ENCODE measurements around the gene MAN1C1. TPM values are rescaled to one million over a fixed set of nuclear protein-coding genes. Genes with fewer than 3 reads are reported as not detected.

The MAN1C1 gene
- total and polyA plus RNA-seq, 10 of the 15 experiments (the other 5 are each of a cell fraction or from before 2014, with no cell fraction given), result 0.12 to 0.56 (median 0.22) TPM; not detected in 3

DNA sequence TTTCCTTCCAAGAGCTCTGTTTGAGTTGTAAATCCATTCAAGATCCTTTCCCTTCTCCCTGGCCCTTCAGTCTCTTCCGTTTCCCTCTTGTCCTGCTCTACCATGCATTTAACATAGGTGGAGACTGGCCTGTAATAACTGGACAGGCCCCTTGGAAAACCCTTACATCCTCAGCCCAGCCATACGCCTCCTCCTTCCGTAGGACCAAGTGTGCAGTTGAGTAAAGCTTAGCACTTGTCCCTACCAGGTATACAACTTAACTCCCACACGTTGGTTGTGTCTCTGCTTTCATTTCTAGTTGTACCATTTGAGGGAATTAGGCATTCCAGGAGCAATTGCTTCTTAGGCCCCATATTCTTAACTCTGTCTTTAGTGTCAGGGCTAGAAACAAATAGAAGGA, 6.4 kb downstream of the MAN1C1 start:
- BruUV-seq (replicated peaks), result no TSS peak
- CTCF ChIA-PET, result interaction anchor here (0.7 to 0.8 kb wide), 2 partner anchors 48 to 72 kb away, joined by 3 read pairs; no protein-coding TSS in a partner anchor
- Histone ChIP-seq H3K9ac (ENCODE audit: control insufficient read depth, insufficient read depth, low read length) (no peak overlapping the region), H4K20me1 (ENCODE audit: control insufficient read depth, insufficient read depth) (no peaks in the 10 kb centered on the region), H3K4me3 (no peak overlapping the region), H3K79me2 (ENCODE audit: control insufficient read depth, insufficient read depth, low read length) (no peaks in the 10 kb centered on the region), H3K4me2 (ENCODE audit: control insufficient read depth, insufficient read depth) (no peak overlapping the region), H3K27ac (ENCODE audit: control insufficient read depth, insufficient read depth) (no peak overlapping the region), H3K9me3 (replicated peaks; ENCODE audit: control insufficient read depth, insufficient read depth, low read length) (no peaks in the 10 kb centered on the region), H2AFZ (ENCODE audit: control insufficient read depth, low read depth, low read length) (no peak overlapping the region), H3K36me3 (ENCODE audit: control insufficient read depth in 2 of 2, insufficient read depth in 2 of 2, low read length in 1 of 2) (no peaks in the 10 kb centered on the region), H3K4me1 (ENCODE audit: control insufficient read depth, insufficient read depth, low read length) (peaks cover 25% of the 10 kb centered on the region), H3K27me3 (replicated peaks in 1 of 2; ENCODE audit: control insufficient read depth in 2 of 2, insufficient read depth in 2 of 2, low read length in 1 of 2) (peaks cover 0 to 4% of the 10 kb centered on the region in 2 experiments; a peak in 2 of 4 replicates)
- DNase-seq (ENCODE audit: low read depth, low spot score), result no peak
- RAD21 ChIA-PET (ENCODE audit: unreplicated experiment), result no interaction called here
- FAIRE-seq, result no peak
- 64% methylated on average over 4 of the region's 4 CpGs for whole genome bisulfite sequencing (ENCODE audit: insufficient coverage, insufficient replicate concordance, low lambda C conversion rate, missing lambda C conversion rate)
- TF ChIP-seq, protein P1, sequence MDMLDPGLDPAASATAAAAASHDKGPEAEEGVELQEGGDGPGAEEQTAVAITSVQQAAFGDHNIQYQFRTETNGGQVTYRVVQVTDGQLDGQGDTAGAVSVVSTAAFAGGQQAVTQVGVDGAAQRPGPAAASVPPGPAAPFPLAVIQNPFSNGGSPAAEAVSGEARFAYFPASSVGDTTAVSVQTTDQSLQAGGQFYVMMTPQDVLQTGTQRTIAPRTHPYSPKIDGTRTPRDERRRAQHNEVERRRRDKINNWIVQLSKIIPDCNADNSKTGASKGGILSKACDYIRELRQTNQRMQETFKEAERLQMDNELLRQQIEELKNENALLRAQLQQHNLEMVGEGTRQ (IDR thresholded peaks at IDR 0.05; ENCODE audit: borderline replicate concordance, low read depth, low read length), result no peak
- SMC1A ChIA-PET (ENCODE audit: uncharacterized antibody, unreplicated experiment), result interaction anchor here (0.7 to 1.7 kb wide), 3 partner anchors 9 to 106 kb away, joined by 3 to 6 read pairs (median 3); no protein-coding TSS in a partner anchor
- POLR2A ChIA-PET, result no interaction called here
- in situ Hi-C loops (cut with MboI) (no loop called here), intact Hi-C loops (cut with micrococcal nuclease; ENCODE audit: unreplicated experiment) (loop anchor here (5.0 kb wide), 1 partner anchor 54 kb away; no protein-coding TSS in a partner anchor)
- ATAC-seq, result no peak

DNA sequence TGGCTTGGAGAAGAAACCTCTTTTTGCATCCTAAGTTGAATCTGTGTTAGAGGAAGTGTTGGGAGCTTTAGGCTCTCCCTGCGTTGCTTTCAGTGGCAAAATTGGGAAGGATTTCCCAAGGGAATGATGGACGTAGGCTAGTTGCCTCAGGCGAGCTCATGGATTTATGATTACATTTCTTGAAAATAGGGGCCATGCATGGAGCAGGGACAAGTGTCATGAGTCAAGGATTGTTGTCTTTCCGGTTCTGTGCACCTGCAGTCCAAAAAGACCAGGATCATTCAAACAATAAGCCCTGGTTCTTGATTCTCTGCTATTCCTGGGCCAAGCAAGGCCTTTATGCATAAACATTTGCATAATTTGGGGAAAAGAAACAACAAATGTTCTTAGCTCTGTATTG, 7.1 kb downstream of the MAN1C1 start:
- WGBS (ENCODE audit: insufficient coverage, insufficient replicate concordance, low lambda C conversion rate, missing lambda C conversion rate), result 71% methylated on average over 4 of the region's 4 CpGs
- ChIA-PET CTCF (no interaction called here), SMC1A (ENCODE audit: uncharacterized antibody, unreplicated experiment) (interaction anchor here (0.7 to 1.7 kb wide), 2 partner anchors 10 to 107 kb away, joined by 3 to 6 read pairs; no protein-coding TSS in a partner anchor), POLR2A (no interaction called here), RAD21 (ENCODE audit: unreplicated experiment) (no interaction called here)
- no peak for DNase-seq (ENCODE audit: low read depth, low spot score)
- intact Hi-C loops (cut with micrococcal nuclease; ENCODE audit: unreplicated experiment) (loop anchor here (5.0 kb wide), 1 partner anchor 54 kb away; no protein-coding TSS in a partner anchor), in situ Hi-C loops (cut with MboI) (no loop called here)
- H3K9me3 ChIP-seq (replicated peaks; ENCODE audit: control insufficient read depth, insufficient read depth, low read length), result no peaks in the 10 kb centered on the region
- TF ChIP-seq PML (IDR thresholded peaks at IDR 0.05; ENCODE audit: low read length) (no peak), RCOR1 (conservative IDR thresholded peaks at IDR 0.05; ENCODE audit: low read depth, low read length) (no peak), TCF3 (IDR thresholded peaks at IDR 0.05; ENCODE audit: borderline replicate concordance, insufficient read depth, low read depth, low read length) (no peak), TARDBP (IDR thresholded peaks at IDR 0.05; ENCODE audit: borderline replicate concordance) (no peak), HDAC6 (IDR thresholded peaks at IDR 0.05; ENCODE audit: unreplicated experiment) (no peak), NR2C1 (IDR thresholded peaks at IDR 0.05) (no peak), DPF2 (IDR thresholded peaks at IDR 0.05) (no peak), SMAD5 (IDR thresholded peaks at IDR 0.05; ENCODE audit: low read depth) (no peak), EED (IDR thresholded peaks at IDR 0.05; ENCODE audit: low read depth) (no peak)
- TF ChIP-seq, protein P2, sequence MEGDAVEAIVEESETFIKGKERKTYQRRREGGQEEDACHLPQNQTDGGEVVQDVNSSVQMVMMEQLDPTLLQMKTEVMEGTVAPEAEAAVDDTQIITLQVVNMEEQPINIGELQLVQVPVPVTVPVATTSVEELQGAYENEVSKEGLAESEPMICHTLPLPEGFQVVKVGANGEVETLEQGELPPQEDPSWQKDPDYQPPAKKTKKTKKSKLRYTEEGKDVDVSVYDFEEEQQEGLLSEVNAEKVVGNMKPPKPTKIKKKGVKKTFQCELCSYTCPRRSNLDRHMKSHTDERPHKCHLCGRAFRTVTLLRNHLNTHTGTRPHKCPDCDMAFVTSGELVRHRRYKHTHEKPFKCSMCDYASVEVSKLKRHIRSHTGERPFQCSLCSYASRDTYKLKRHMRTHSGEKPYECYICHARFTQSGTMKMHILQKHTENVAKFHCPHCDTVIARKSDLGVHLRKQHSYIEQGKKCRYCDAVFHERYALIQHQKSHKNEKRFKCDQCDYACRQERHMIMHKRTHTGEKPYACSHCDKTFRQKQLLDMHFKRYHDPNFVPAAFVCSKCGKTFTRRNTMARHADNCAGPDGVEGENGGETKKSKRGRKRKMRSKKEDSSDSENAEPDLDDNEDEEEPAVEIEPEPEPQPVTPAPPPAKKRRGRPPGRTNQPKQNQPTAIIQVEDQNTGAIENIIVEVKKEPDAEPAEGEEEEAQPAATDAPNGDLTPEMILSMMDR (IDR thresholded peaks at IDR 0.05 in 2 of 3, conservative IDR thresholded peaks at IDR 0.05 in 1 of 3; ENCODE audit: control insufficient read depth in 2 of 3, extremely low read depth in 1 of 3, insufficient read depth in 1 of 3, low read depth in 3 of 3, low read length in 3 of 3), result no peak
- ATAC-seq, result no peak
- H3K9ac ChIP-seq (ENCODE audit: control insufficient read depth, insufficient read depth, low read length), result no peak overlapping the region
- H3K79me2 ChIP-seq (ENCODE audit: control insufficient read depth, insufficient read depth, low read length), result no peaks in the 10 kb centered on the region
- no TSS peak for BruUV-seq (replicated peaks)
- H3K27ac ChIP-seq (ENCODE audit: control insufficient read depth, insufficient read depth), result no peak overlapping the region
- no peaks in the 10 kb centered on the region; a peak in 1 of 4 replicates for H3K27me3 ChIP-seq (replicated peaks in 1 of 2; ENCODE audit: control insufficient read depth in 2 of 2, insufficient read depth in 2 of 2, low read length in 1 of 2)
- peaks cover 21% of the 10 kb centered on the region for H3K4me1 ChIP-seq (ENCODE audit: control insufficient read depth, insufficient read depth, low read length)
- no peak overlapping the region for H3K4me2 ChIP-seq (ENCODE audit: control insufficient read depth, insufficient read depth)
- H3K36me3 ChIP-seq (ENCODE audit: control insufficient read depth in 2 of 2, insufficient read depth in 2 of 2, low read length in 1 of 2), result no peaks in the 10 kb centered on the region
- H4K20me1 ChIP-seq (ENCODE audit: control insufficient read depth, insufficient read depth), result no peaks in the 10 kb centered on the region
- no peak overlapping the region for H3K4me3 ChIP-seq
- H2AFZ ChIP-seq (ENCODE audit: control insufficient read depth, low read depth, low read length), result no peak overlapping the region
- FAIRE-seq, result no peak

All from GM12878 (cell line).